CD4-positive, alpha-beta memory T cell (primary cell): ENCODE data around the gene IGSF9B. TPM values are rescaled to one million over a fixed set of nuclear protein-coding genes. Genes with fewer than 3 reads are reported as not detected.

ENCODE experiments used
- CTCF ChIA-PET: fragments of 350-600 bp; sonication (Branson Sonifier 250); formaldehyde crosslinking; loops from one replicate; lab custom pipeline; 2021; ENCODE audit warnings: inconsistent platforms; ENCODE audit not compliant: partially characterized antibody; lab: Charles Lee
- POLR2A ChIA-PET: fragments of 350-600 bp; sonication (Branson Sonifier 250); formaldehyde crosslinking; loops from one replicate; lab custom pipeline; 2021; ENCODE audit not compliant: partially characterized antibody; lab: Charles Lee
- DNase-seq, 5 donors: peaks; one replicate each; pipeline versions ENCODE4 v3.0.0 to v3.0.0-alpha.2; 2020 to 2022; ENCODE audit warnings: mixed read lengths in 1 of 5
- H3K27ac ChIP-seq: one replicate; pipeline ENCODE4 v1.7.0; 2013; ENCODE audit warnings: low read depth, low read length
- H3K27me3 ChIP-seq: 2 replicates; pipeline ENCODE4 v1.7.0; 2013; ENCODE audit warnings: mild to moderate bottlenecking, low read length, moderate library complexity; ENCODE audit not compliant: insufficient read depth
- H3K36me3 ChIP-seq: 2 replicates; pipeline ENCODE4 v1.7.0; 2013; ENCODE audit warnings: mild to moderate bottlenecking, low read length, moderate library complexity; ENCODE audit not compliant: insufficient read depth
- H3K4me1 ChIP-seq: 2 replicates; pipeline ENCODE4 v1.7.0; 2013; ENCODE audit warnings: mild to moderate bottlenecking, low read length, moderate library complexity; ENCODE audit not compliant: insufficient read depth
- H3K4me3 ChIP-seq, 2 donors: one replicate each; pipeline ENCODE4 v1.7.0; 2013; ENCODE audit warnings: low read length in 2 of 2, mild to moderate bottlenecking in 1 of 2
- H3K9me3 ChIP-seq, 2 donors: one replicate each; pipeline ENCODE4 v1.7.0; 2013; ENCODE audit warnings: low read length in 2 of 2, control low read depth in 1 of 2; ENCODE audit not compliant: control insufficient read depth in 1 of 2
- H3K27ac Mint-ChIP-seq, 7 donors: one replicate each; pipeline ENCODE4 v1.8.0; 2020 to 2021; ENCODE audit warnings: mixed read lengths in 7 of 7, mild to moderate bottlenecking in 6 of 7, inconsistent platforms in 3 of 7, moderate library complexity in 3 of 7
- H3K27me3 Mint-ChIP-seq, 2 donors: one replicate each; pipeline ENCODE4 v1.8.0; 2020 to 2021; ENCODE audit warnings: mixed read lengths in 2 of 2
- H3K36me3 Mint-ChIP-seq, 2 donors: one replicate each; pipeline ENCODE4 v1.8.0; 2020 to 2021; ENCODE audit warnings: mixed read lengths in 2 of 2, inconsistent platforms in 1 of 2, mild to moderate bottlenecking in 1 of 2
- H3K4me1 Mint-ChIP-seq, 4 donors: one replicate each; pipeline ENCODE4 v1.8.0; 2020 to 2021; ENCODE audit warnings: mixed read lengths in 4 of 4, mild to moderate bottlenecking in 1 of 4
- H3K4me3 Mint-ChIP-seq, 8 donors: one replicate each; pipeline ENCODE4 v1.8.0; 2020 to 2021; ENCODE audit warnings: mixed read lengths in 8 of 8, mild to moderate bottlenecking in 7 of 8, moderate library complexity in 6 of 8, inconsistent platforms in 3 of 8
- H3K9me3 Mint-ChIP-seq, 8 donors: one replicate each; pipeline ENCODE4 v1.8.0; 2020 to 2021; ENCODE audit warnings: mixed read lengths in 8 of 8, mild to moderate bottlenecking in 5 of 8, inconsistent platforms in 3 of 8, moderate library complexity in 1 of 8
- intact Hi-C: fragments of 100-400 bp; cut with micrococcal nuclease; formaldehyde crosslinking; loops from one replicate; pipeline ENCODE4 v1.15.1; 2023
- polyA plus RNA-seq, 2 donors: library from polyadenylated mRNA; unstranded; fragments of 300-500 nt; fragmentation: Illumina TruSeq; gene quantifications; one replicate each; pipeline ENCODE4 v1.2.3, GENCODE V29; 2021
- total RNA-seq, 2 experiments: library from RNA; stranded (reverse); gene quantifications; one replicate each; pipeline ENCODE4 v1.2.3, GENCODE V29; 2021

The IGSF9B gene
- total and polyA plus RNA-seq, 4 experiments from 2014 or later = 0.59 to 38.6 (median 19.3) TPM

DNA sequence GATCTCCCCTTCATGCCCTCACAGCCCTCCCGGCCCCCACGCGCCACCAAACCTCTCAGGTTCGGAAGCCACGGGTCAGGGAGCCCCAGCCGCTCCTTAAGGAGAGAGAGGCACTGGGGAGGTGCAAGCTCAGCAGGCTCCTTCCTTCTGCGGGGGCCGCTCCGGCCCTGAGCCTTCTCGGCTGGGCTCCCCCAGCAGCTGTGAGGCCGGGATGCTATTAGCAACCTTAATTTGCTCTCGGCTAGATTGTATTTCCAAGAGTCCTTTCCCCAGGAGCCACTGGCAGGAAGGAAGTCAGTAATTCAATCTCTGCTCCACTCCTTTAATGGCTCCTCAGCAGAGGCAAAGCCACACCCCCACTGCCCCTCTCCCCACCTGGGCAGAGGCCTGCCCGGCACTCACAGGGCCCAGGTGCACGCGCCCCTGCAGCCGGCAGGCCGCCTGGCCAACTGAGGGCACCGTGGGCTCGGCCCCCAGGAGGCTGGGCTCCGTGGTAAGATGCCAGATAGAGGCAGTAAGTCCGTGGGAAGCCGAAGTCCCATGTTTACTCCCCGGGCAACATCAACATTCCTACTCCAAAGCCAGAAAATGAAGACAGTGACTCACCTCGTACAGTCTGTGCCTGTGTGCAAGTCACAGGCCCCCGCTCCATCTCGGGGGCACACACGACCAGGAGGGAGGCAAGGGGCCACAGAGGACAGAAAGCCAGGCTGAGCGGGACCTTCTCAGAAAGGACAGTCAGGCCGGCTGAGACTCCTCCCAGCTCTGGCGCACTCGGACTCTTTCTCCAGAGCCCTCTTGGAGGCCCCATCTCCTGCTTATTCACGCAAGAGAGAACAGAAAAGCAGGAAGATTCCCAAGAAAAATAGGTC is 5.2 kb downstream of the IGSF9B start:
- Mint-ChIP-seq H3K9me3 (no peaks in the 10 kb centered on the region), H3K4me3 (no peak overlapping the region), H3K36me3 (peaks cover 0 to 10% of the 10 kb centered on the region in 2 donors), H3K27me3 (peaks cover 4 to 14% of the 10 kb centered on the region in 2 donors), H3K27ac (peak overlapping the region in 1 of 7 donors; percentile 43), H3K4me1 (peaks cover 43 to 72% (median 61%) of the 10 kb centered on the region in 4 donors)
- H3K27ac ChIP-seq = no peak overlapping the region
- no peak overlapping the region for H3K4me3 ChIP-seq
- H3K9me3 ChIP-seq = no peaks in the 10 kb centered on the region
- H3K36me3 ChIP-seq = no peaks in the 10 kb centered on the region
- H3K4me1 ChIP-seq = peaks cover 61% of the 10 kb centered on the region
- peaks cover 5% of the 10 kb centered on the region for H3K27me3 ChIP-seq
- CTCF ChIA-PET = no interaction called here
- intact Hi-C loops = no loop called here
- POLR2A ChIA-PET = no interaction called here
- no peak for DNase-seq

DNA sequence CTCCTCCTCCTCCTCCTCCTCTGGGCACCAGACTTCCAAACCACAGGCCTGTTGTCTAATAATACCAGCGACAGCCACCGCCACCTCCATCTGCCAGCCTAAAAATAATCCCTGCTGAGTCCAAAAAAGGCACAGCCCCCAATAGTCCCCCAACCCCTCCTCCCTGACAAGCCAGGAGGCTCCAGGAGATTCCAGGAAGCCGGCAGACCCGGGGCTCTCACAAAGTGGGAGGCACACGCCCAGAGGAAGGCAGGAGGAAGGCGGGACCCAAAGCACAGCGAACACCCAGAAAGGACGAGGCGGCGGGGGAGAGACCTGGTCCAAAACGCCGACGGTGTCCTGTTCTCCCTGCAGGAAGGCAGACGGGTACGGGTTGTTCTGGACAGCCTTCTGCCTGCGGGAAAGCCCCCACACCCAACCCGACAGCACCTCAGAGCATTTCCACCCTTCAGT is 5.9 kb downstream of the IGSF9B start:
- ChIA-PET CTCF (no interaction called here), POLR2A (no interaction called here)
- H3K27me3 ChIP-seq = peaks cover 5% of the 10 kb centered on the region
- H3K4me1 ChIP-seq = peaks cover 67% of the 10 kb centered on the region
- Mint-ChIP-seq H3K36me3 (peaks cover 0 to 10% of the 10 kb centered on the region in 2 donors), H3K27ac (no peak overlapping the region), H3K4me1 (peaks cover 45 to 78% (median 64%) of the 10 kb centered on the region in 4 donors), H3K9me3 (no peaks in the 10 kb centered on the region), H3K27me3 (peaks cover 4 to 14% of the 10 kb centered on the region in 2 donors), H3K4me3 (no peak overlapping the region)
- no peak overlapping the region for H3K4me3 ChIP-seq
- no peak overlapping the region for H3K27ac ChIP-seq
- intact Hi-C loops = no loop called here
- DNase-seq = no peak
- H3K36me3 ChIP-seq = no peaks in the 10 kb centered on the region
- no peaks in the 10 kb centered on the region for H3K9me3 ChIP-seq

DNA sequence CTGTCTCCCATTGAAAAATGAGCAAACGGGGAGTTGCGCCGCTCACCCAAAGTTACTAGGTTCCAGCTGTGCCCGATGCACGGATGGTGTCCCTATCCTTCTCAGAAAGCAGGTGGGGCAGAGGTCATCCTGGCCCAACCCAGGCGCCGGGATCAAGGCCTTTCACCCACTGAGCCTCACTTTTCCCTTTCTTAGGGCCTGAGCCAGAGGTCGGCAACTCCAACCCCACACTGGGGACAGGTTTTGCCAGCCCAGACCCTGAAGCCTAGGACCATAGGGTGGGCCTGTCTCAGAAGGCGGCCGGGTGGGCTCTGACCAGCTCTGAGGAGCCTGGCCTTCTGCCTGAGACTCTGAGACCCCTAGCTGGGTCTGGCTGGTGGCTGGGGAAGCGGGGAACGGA is 6.3 kb downstream of the IGSF9B start:
- no peaks in the 10 kb centered on the region for H3K36me3 ChIP-seq
- Mint-ChIP-seq H3K4me3 (no peak overlapping the region), H3K27ac (no peak overlapping the region), H3K27me3 (peaks cover 4 to 14% of the 10 kb centered on the region in 2 donors), H3K36me3 (peaks cover 0 to 8% of the 10 kb centered on the region in 2 donors), H3K4me1 (peaks cover 46 to 81% (median 65%) of the 10 kb centered on the region in 4 donors), H3K9me3 (no peaks in the 10 kb centered on the region)
- ChIA-PET CTCF (no interaction called here), POLR2A (interaction anchor here (1.3 kb wide), 1 partner anchor 8 kb away, joined by 5 read pairs; no protein-coding TSS in a partner anchor)
- intact Hi-C loops = no loop called here
- H3K27me3 ChIP-seq = peaks cover 5% of the 10 kb centered on the region
- H3K9me3 ChIP-seq = no peaks in the 10 kb centered on the region
- H3K4me1 ChIP-seq = peaks cover 71% of the 10 kb centered on the region
- no peak overlapping the region for H3K27ac ChIP-seq
- no peak for DNase-seq
- no peak overlapping the region for H3K4me3 ChIP-seq

DNA sequence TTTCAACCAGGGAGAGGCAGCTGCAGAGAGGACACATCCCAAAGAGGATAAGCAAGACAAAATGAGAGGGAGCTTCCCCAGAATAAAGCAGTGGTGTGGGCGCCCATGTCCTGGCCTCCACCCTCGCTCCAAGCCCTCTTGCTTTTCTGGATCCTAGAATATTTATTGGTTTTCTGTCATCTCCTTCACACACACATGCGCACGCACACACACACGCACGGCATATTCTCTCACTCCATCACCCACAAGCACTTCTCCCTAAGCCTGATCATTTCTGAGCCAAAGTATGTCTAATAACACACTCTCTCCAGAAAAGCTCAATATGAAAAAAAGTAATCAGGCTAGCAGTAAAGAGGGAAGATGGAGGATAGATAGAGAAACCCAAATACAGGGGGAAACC is 7.6 kb downstream of the IGSF9B start:
- H3K27ac Mint-ChIP-seq = peak overlapping the region in 6 of 7 donors; percentile 10 to 96 (median 80)
- intact Hi-C loops = loop anchor here (5.0 kb wide), 3 partner anchors 88 to 118 kb away; partner anchors contain the start of gene JAM3
- H3K4me3 ChIP-seq = no peak overlapping the region
- no peak for DNase-seq
- no peaks in the 10 kb centered on the region for H3K9me3 Mint-ChIP-seq
- H3K4me3 Mint-ChIP-seq = peak overlapping the region in 5 of 8 donors; percentile 28 to 61 (median 55)
- POLR2A ChIA-PET = interaction anchor here (1.3 to 6.4 kb wide), 3 partner anchors 8 to 12 kb away, joined by 3 to 100 read pairs (median 5); partner anchors contain the start of gene IGSF9B
- H3K4me1 ChIP-seq = peaks cover 72% of the 10 kb centered on the region
- no peaks in the 10 kb centered on the region for H3K9me3 ChIP-seq
- no peak overlapping the region for H3K27ac ChIP-seq
- H3K36me3 ChIP-seq = no peaks in the 10 kb centered on the region
- H3K27me3 Mint-ChIP-seq = peaks cover 4 to 11% of the 10 kb centered on the region in 2 donors
- peaks cover 52 to 81% (median 65%) of the 10 kb centered on the region in 4 donors for H3K4me1 Mint-ChIP-seq
- CTCF ChIA-PET = interaction anchor here (2.5 to 4.0 kb wide), 3 partner anchors 11 to 92 kb away, joined by 11 to 54 read pairs (median 17); no protein-coding TSS in a partner anchor
- peaks cover 0 to 11% of the 10 kb centered on the region in 2 donors for H3K36me3 Mint-ChIP-seq
- H3K27me3 ChIP-seq = no peaks in the 10 kb centered on the region

DNA sequence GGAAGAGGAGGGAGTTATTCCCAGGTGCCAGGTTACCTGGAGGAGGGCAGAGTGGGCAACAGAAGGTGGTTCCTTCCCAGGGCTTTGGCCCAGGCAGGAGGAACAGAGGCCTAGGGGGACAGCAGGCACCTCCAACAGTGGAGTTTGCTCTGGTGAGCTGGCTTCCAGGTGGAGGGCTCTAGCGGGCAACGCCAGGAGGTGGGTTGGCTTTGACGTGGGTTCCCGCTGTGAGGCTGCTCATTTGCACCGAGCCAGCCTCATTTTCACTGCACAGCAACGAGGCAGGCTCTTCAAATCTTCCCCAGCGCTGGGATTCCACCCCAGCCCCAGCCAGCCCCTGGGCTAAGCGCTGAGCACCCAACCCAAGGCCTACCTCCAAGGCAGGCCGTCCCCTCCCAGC is 8.1 kb downstream of the IGSF9B start:
- ChIA-PET POLR2A (interaction anchor here (1.5 to 6.8 kb wide), 7 partner anchors 9 to 276 kb away, joined by 3 to 100 read pairs (median 7); partner anchors contain the start of genes IGSF9B, NCAPD3 and VPS26B), CTCF (interaction anchor here (0.6 to 4.0 kb wide), 11 partner anchors 7 to 191 kb away, joined by 3 to 54 read pairs (median 5); partner anchors contain the start of gene IGSF9B)
- Mint-ChIP-seq H3K4me3 (peak overlapping the region in 5 of 8 donors; percentile 21 to 86 (median 61)), H3K36me3 (peaks cover 0 to 11% of the 10 kb centered on the region in 2 donors), H3K9me3 (no peaks in the 10 kb centered on the region), H3K27me3 (peaks cover 3 to 10% of the 10 kb centered on the region in 2 donors), H3K4me1 (peaks cover 52 to 81% (median 64%) of the 10 kb centered on the region in 4 donors), H3K27ac (peak overlapping the region; percentile 10 to 97 (median 86))
- no peak overlapping the region for H3K4me3 ChIP-seq
- H3K27ac ChIP-seq = no peak overlapping the region
- H3K9me3 ChIP-seq = no peaks in the 10 kb centered on the region
- H3K4me1 ChIP-seq = peaks cover 75% of the 10 kb centered on the region
- H3K27me3 ChIP-seq = no peaks in the 10 kb centered on the region
- intact Hi-C loops = loop anchor here (5.0 kb wide), 3 partner anchors 89 to 119 kb away; partner anchors contain the start of gene JAM3
- no peak for DNase-seq
- no peaks in the 10 kb centered on the region for H3K36me3 ChIP-seq

DNA sequence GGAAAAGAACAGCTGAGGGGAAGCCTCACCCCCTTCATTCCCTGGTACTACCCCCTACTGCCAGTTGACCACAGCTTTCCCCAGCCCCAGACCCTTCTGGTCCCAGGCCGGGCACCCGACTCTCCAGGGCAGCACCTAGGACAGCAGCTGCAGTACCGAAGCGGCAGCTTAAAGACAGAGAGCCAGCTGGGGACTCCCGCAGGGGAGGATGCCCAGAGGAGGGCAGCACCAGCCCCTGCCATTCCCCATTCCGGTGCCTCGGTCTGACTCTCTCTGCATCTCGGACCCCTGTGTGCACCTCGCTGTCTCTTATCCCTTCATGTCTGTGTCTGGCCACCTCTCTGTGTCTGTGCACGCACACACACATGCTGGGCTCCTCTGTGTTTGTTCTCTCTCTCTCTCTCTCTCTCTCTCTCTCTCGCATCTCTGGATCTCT is 9.4 kb downstream of the IGSF9B start:
- no peaks in the 10 kb centered on the region for H3K9me3 ChIP-seq
- H3K4me1 ChIP-seq = peaks cover 73% of the 10 kb centered on the region
- Mint-ChIP-seq H3K4me1 (peaks cover 43 to 81% (median 62%) of the 10 kb centered on the region in 4 donors), H3K36me3 (peaks cover under 1 to 13% of the 10 kb centered on the region in 2 donors), H3K27ac (peak overlapping the region; percentile 81 to 97 (median 92)), H3K9me3 (no peaks in the 10 kb centered on the region), H3K27me3 (peaks cover 0 to 10% of the 10 kb centered on the region in 2 donors), H3K4me3 (peak overlapping the region; percentile 56 to 90 (median 80))
- peak overlapping the region; percentile 9 to 38 for H3K4me3 ChIP-seq
- ChIA-PET CTCF (interaction anchor here (0.7 to 4.0 kb wide), 19 partner anchors 9 to 192 kb away, joined by 3 to 54 read pairs (median 5); partner anchors contain the start of gene IGSF9B), POLR2A (interaction anchor here (0.7 to 6.8 kb wide), 14 partner anchors 10 to 326 kb away, joined by 3 to 100 read pairs (median 5); partner anchors contain the start of genes IGSF9B, JAM3, NCAPD3 and VPS26B)
- peak overlapping the region; percentile 12 for H3K27ac ChIP-seq
- no peaks in the 10 kb centered on the region for H3K27me3 ChIP-seq
- no peaks in the 10 kb centered on the region for H3K36me3 ChIP-seq
- DNase-seq = peak; percentile 70 to 81 (median 78)
- intact Hi-C loops = loop anchor here (1.0 to 5.0 kb wide), 4 partner anchors 20 to 120 kb away; partner anchors contain the start of gene JAM3
